ENCODE measurements around the gene LARP1.

LARP1 gene

GRCh38 chr5:154858972-154859871 is 104.0 kb downstream of the LARP1 start:
- ATAC-seq (no peak), DNase-seq (peak; percentile 10)

- DNase-seq (peak; percentile 20), ATAC-seq (no peak)
Measured at GRCh38 chr5:154860123-154860522, 104.9 kb downstream of the LARP1 start.

GRCh38 chr5:154860765-154861164 is 105.6 kb downstream of the LARP1 start:
- no peak for ATAC-seq
- no peak for DNase-seq

- ATAC-seq: no peak
- no peak for DNase-seq
Measured at GRCh38 chr5:154861946-154862345, 106.8 kb downstream of the LARP1 start.

GRCh38 chr5:154862766-154863165 is 107.6 kb downstream of the LARP1 start:
- ATAC-seq (no peak), DNase-seq (no peak)

GRCh38 chr5:154863291-154864080 is 108.3 kb downstream of the LARP1 start:
- ATAC-seq (no peak), DNase-seq (no peak)

- DNase-seq (no peak), ATAC-seq (peak; percentile 72)
Measured at GRCh38 chr5:154865466-154866184, 110.4 kb downstream of the LARP1 start.

GRCh38 chr5:154866841-154867240 is 111.7 kb downstream of the LARP1 start:
- ATAC-seq: no peak
- DNase-seq: no peak
